GM13977 (cell line): Measurements from ENCODE around the gene PID1.

ENCODE experiments used
- DNase-seq: peaks from one replicate; pipeline ENCODE4 v3.0.0; 2012; ENCODE audit warnings: low spot score
- CTCF ChIP-seq: IDR thresholded peaks from 2 replicates; pipeline ENCODE4 v1.5.1; 2012; ENCODE audit warnings: mild to moderate bottlenecking, control low read depth; ENCODE audit not compliant: insufficient read depth; ENCODE audit errors: extremely low read depth, missing control alignments
- in situ Hi-C: fragments of 300-500 bp; cut with MboI; formaldehyde crosslinking; loops from one replicate; pipeline ENCODE4 v1.12.0; 2022; ENCODE audit warnings: low sequenced_read_pairs, low pct_unique_long_range_greater_than_20kb, mixed read lengths, inconsistent platforms; ENCODE audit not compliant: unreplicated experiment

PID1 gene

GRCh38 chr2:229212241-229212640, 58.8 kb downstream of the PID1 start:
- no peak for DNase-seq
- TF ChIP-seq CTCF, result no peak
- in situ Hi-C loops, result no loop called here

- in situ Hi-C loops, result no loop called here
- no peak for TF ChIP-seq CTCF
- DNase-seq, result no peak
These were observed 60.4 kb downstream of the PID1 start for GRCh38 chr2:229210641-229211040.

GRCh38 chr2:229206548-229206947, 64.5 kb downstream of the PID1 start:
- in situ Hi-C loops, result no loop called here

GRCh38 chr2:229205704-229206103, 65.4 kb downstream of the PID1 start:
- TF ChIP-seq CTCF, result no peak
- in situ Hi-C loops, result no loop called here
- DNase-seq, result no peak

More at GRCh38 chr2:229206548-229206947, 64.5 kb downstream of the PID1 start:
- TF ChIP-seq CTCF, result no peak
- no peak for DNase-seq

GRCh38 chr2:229202646-229203045, 68.4 kb downstream of the PID1 start:
- no peak for DNase-seq
- in situ Hi-C loops, result no loop called here
- no peak for TF ChIP-seq CTCF

- TF ChIP-seq CTCF, result no peak
- DNase-seq, result no peak
- in situ Hi-C loops, result no loop called here
These were observed 69.6 kb downstream of the PID1 start for GRCh38 chr2:229201521-229201920.

GRCh38 chr2:229199267-229199666, 71.8 kb downstream of the PID1 start:
- DNase-seq, result no peak
- in situ Hi-C loops, result no loop called here
- TF ChIP-seq CTCF, result no peak
